WTC11 (cell line): ENCODE data around the gene SMIM41. TPM values are rescaled to one million over a fixed set of nuclear protein-coding genes. Genes with fewer than 3 reads are reported as not detected.

Source experiments
- ATAC-seq: fragments of 200-7000 bp; cut with Tn5 transposase; 2 replicates; pipeline ENCODE4 v1.10.0; 2021; ENCODE audit warnings: mild to moderate bottlenecking, moderate library complexity
- CTCF ChIA-PET: fragments of 300-600 bp; sonication (Branson Sonifier 250); formaldehyde crosslinking; loops from one replicate; lab custom pipeline; 2021; ENCODE audit warnings: antibody characterized with exemption; lab: Charles Lee
- POLR2A ChIA-PET: fragments of 350-600 bp; sonication (Branson Sonifier 250); formaldehyde crosslinking; loops from one replicate; lab custom pipeline; 2021; ENCODE audit warnings: antibody characterized with exemption; lab: Charles Lee
- DNase-seq: peaks from one replicate; pipeline ENCODE4 v3.0.0; 2021; ENCODE audit warnings: low spot score
- H3K27ac Mint-ChIP-seq: 2 replicates; pipeline ENCODE4 v1.8.0; 2021; ENCODE audit warnings: mixed read lengths
- H3K27me3 Mint-ChIP-seq: 2 replicates; pipeline ENCODE4 v1.8.0; 2021; ENCODE audit warnings: low read depth, mild to moderate bottlenecking, moderate library complexity, mixed read lengths
- H3K36me3 Mint-ChIP-seq: 2 replicates; pipeline ENCODE4 v1.8.0; 2021; ENCODE audit warnings: mixed read lengths
- H3K4me1 Mint-ChIP-seq: 2 replicates; pipeline ENCODE4 v1.8.0; 2022; ENCODE audit warnings: mixed read lengths
- H3K4me3 Mint-ChIP-seq: 2 replicates; pipeline ENCODE4 v1.8.0; 2021; ENCODE audit warnings: mild to moderate bottlenecking, moderate library complexity, mixed read lengths
- H3K9me3 Mint-ChIP-seq: 2 replicates; pipeline ENCODE4 v1.8.0; 2021; ENCODE audit warnings: mixed read lengths
- ATF2 ChIP-seq: sonication (generic); formaldehyde crosslinking; IDR thresholded peaks from 2 replicates; pipeline ENCODE4 v1.8.1; 2022; ENCODE audit warnings: low read depth, missing genetic modification reagents, borderline replicate concordance
- CDX4 ChIP-seq: fragments of 250-450 bp; sonication (Bioruptor Pico); IDR thresholded peaks from 2 replicates; pipeline ENCODE4 v1.9.0; 2021; ENCODE audit warnings: moderate library complexity, mild to moderate bottlenecking, inconsistent platforms, borderline replicate concordance
- E2F1 ChIP-seq: sonication (generic); formaldehyde crosslinking; IDR thresholded peaks from 2 replicates; pipeline ENCODE4 v1.8.0; 2022; ENCODE audit warnings: mild to moderate bottlenecking, missing genetic modification reagents
- ESRRA ChIP-seq: sonication (generic); formaldehyde crosslinking; IDR thresholded peaks from 2 replicates; pipeline ENCODE4 v1.8.1; 2022; ENCODE audit warnings: mild to moderate bottlenecking, missing genetic modification reagents, borderline replicate concordance
- FOXK1 ChIP-seq: sonication (generic); formaldehyde crosslinking; IDR thresholded peaks from 2 replicates; pipeline ENCODE4 v1.8.0; 2022; ENCODE audit warnings: mild to moderate bottlenecking, moderate library complexity, missing genetic modification reagents
- JUN ChIP-seq: sonication (generic); formaldehyde crosslinking; IDR thresholded peaks from 2 replicates; pipeline ENCODE4 v1.8.0; 2023; ENCODE audit warnings: mild to moderate bottlenecking, missing genetic modification reagents
- MYBL2 ChIP-seq: sonication (generic); formaldehyde crosslinking; IDR thresholded peaks from 2 replicates; pipeline ENCODE4 v1.8.1; 2023; ENCODE audit warnings: mild to moderate bottlenecking, moderate library complexity, missing genetic modification reagents
- PREB ChIP-seq: sonication (generic); formaldehyde crosslinking; IDR thresholded peaks from 2 replicates; pipeline ENCODE4 v1.8.1; 2022; ENCODE audit warnings: mild to moderate bottlenecking, missing genetic modification reagents, moderate library complexity, borderline replicate concordance
- PRRX2 ChIP-seq: fragments of 250-450 bp; sonication (Bioruptor Pico); IDR thresholded peaks from 2 replicates; pipeline ENCODE4 v1.8.0; 2021; ENCODE audit warnings: mild to moderate bottlenecking
- ZNF423 ChIP-seq: fragments of 250-450 bp; sonication (Bioruptor Pico); IDR thresholded peaks from 2 replicates; pipeline ENCODE4 v2.1.2; 2022; ENCODE audit warnings: mild to moderate bottlenecking, moderate library complexity
- ZNF532 ChIP-seq: fragments of 250-450 bp; sonication (Bioruptor Pico); IDR thresholded peaks from 2 replicates; pipeline ENCODE4 v1.9.0; 2021; ENCODE audit warnings: mild to moderate bottlenecking, borderline replicate concordance
- ZNF671 ChIP-seq: fragments of 250-450 bp; sonication (Bioruptor Pico); IDR thresholded peaks from 2 replicates; pipeline ENCODE4 v1.8.0; 2021; ENCODE audit warnings: mild to moderate bottlenecking
- total RNA-seq: library from RNA; stranded (reverse); gene quantifications from 3 replicates; pipeline ENCODE4 v1.2.3, GENCODE V29; 2021
- TF ChIP-seq, protein P1 (sequence below): sonication (generic); formaldehyde crosslinking; IDR thresholded peaks from 2 replicates; pipeline ENCODE4 v1.8.0; 2023; ENCODE audit warnings: mild to moderate bottlenecking, missing genetic modification reagents

Gene SMIM41
- total RNA-seq, 1 experiment from 2014 or later = not detected

GRCh38 chr12:52155048-52155868 lies 75.8 kb downstream of the SMIM41 start (continued):
- TF ChIP-seq ZNF671 (CRISPR knock-in tag) (no peak), PRRX2 (no peak), MYBL2 (CRISPR knock-in tag) (no peak), E2F1 (CRISPR knock-in tag) (no peak), ESRRA (CRISPR knock-in tag) (no peak), ZNF423 (CRISPR knock-in tag) (no peak), JUN (CRISPR knock-in tag) (no peak), PREB (CRISPR knock-in tag) (no peak)
- TF ChIP-seq, protein P1, sequence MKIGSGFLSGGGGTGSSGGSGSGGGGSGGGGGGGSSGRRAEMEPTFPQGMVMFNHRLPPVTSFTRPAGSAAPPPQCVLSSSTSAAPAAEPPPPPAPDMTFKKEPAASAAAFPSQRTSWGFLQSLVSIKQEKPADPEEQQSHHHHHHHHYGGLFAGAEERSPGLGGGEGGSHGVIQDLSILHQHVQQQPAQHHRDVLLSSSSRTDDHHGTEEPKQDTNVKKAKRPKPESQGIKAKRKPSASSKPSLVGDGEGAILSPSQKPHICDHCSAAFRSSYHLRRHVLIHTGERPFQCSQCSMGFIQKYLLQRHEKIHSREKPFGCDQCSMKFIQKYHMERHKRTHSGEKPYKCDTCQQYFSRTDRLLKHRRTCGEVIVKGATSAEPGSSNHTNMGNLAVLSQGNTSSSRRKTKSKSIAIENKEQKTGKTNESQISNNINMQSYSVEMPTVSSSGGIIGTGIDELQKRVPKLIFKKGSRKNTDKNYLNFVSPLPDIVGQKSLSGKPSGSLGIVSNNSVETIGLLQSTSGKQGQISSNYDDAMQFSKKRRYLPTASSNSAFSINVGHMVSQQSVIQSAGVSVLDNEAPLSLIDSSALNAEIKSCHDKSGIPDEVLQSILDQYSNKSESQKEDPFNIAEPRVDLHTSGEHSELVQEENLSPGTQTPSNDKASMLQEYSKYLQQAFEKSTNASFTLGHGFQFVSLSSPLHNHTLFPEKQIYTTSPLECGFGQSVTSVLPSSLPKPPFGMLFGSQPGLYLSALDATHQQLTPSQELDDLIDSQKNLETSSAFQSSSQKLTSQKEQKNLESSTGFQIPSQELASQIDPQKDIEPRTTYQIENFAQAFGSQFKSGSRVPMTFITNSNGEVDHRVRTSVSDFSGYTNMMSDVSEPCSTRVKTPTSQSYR (CRISPR knock-in tag) = no peak
- TF ChIP-seq, all 79 proteins: peak for 0

- TF ChIP-seq E2F1 (CRISPR knock-in tag) = no peak
- no peak for TF ChIP-seq ZNF532 (CRISPR knock-in tag)
- no peak for TF ChIP-seq ATF2 (CRISPR knock-in tag)
- TF ChIP-seq CDX4 (CRISPR knock-in tag) = no peak
- TF ChIP-seq FOXK1 (CRISPR knock-in tag) = no peak
- DNase-seq = no peak
- CTCF ChIA-PET = interaction anchor here (0.5 to 2.4 kb wide), 88 partner anchors 9 to 1853 kb away, joined by 3 to 60 read pairs (median 5); partner anchors contain the start of genes KRT5, KRT7 and KRT83
Measured at GRCh38 chr12:52156311-52156710, 76.8 kb downstream of the SMIM41 start.

More at GRCh38 chr12:52156311-52156710, 76.8 kb downstream of the SMIM41 start:
- POLR2A ChIA-PET = no interaction called here
- H3K4me3 Mint-ChIP-seq = no peak overlapping the region
- H3K9me3 Mint-ChIP-seq = peaks cover 6% of the 10 kb centered on the region
- no peaks in the 10 kb centered on the region for H3K36me3 Mint-ChIP-seq
- no peak overlapping the region for H3K27ac Mint-ChIP-seq
- no peak for ATAC-seq
- no peaks in the 10 kb centered on the region for H3K27me3 Mint-ChIP-seq
- no peaks in the 10 kb centered on the region for H3K4me1 Mint-ChIP-seq
